ENCODE data around the gene NPAS2.
A peak's percentile ranks its signal among the peaks of the same experiment; 100 is the strongest.

Gene NPAS2

DNA sequence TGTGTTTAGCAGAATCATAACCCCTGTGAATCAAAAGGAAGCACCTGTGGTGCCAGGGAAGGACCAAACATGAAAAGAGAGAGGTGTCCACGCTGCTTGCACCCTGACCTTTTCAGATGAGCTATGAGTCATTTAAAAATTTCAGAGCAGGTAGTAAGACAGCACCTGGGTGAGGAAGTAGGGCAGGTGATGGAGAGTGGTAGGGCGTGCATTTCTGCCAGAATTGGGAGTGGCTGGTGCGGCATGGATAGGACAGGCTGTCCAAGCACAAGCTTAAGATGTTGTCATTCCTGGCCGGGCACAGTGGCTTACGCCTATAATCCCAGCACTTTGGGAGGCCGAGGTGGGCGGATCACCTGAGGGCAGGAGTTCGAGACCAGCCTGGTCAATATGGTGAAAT, 36.8 kb downstream of the NPAS2 start:
- no peak for DNase-seq

DNA sequence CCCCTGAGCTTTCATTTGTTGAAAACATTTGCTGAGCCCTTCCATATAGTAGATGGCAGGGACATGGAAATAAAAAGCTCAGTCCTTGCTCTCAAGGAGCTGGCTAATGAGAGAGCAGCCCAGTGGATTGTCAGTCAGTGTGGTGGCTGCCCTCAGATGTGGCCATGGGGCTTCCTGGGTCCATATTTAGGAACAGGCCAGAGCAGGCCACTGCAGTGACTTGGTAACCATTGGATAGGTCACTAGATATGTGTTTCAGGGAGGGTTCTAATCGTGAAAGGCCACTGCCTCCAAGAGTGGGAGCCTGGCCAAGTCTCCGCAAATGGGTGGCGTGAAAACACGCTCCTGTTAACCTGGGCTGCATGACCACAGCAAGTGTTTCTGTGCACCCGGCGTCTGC, 37.4 kb downstream of the NPAS2 start:
- no peak for DNase-seq

DNA sequence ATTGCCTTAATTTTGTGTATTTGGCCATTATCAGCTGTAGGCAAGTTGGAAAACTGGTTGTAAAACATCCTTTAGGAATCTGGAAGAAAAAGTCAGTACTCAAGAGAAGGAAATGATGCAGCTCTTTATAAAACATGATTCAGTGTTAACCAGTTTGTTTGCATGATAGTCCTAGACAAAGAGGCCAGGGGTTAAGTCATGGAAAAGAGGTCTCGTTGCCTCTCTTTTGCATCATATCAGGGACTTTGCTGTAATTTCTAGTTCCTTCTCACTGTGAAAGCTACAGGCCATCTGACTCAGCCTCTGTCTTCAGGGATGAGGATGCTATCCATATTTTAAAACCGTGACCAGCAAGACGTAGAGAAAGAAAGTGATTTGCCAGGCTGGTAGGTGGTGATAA, 38.0 kb downstream of the NPAS2 start:
- no peak for DNase-seq

DNA sequence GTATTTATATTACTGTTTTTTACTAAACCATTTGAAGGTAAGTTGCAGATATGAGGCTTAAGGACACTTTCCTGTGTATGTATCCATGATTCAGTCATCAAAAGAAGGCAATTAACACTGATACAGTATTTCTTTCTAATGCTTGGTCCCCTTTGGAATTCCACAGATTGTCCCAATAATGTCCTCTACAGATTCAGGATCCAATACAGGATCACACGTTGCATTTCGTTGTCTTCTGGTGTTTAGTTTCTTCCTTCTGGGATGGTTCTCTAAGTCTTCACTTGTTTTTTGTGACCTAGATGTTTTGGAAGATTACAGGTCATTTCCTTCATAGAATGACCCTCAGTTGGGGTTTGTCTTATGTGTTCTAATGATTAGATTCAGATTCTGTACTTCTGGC, 40.0 kb downstream of the NPAS2 start:
- DNase-seq = no peak

DNA sequence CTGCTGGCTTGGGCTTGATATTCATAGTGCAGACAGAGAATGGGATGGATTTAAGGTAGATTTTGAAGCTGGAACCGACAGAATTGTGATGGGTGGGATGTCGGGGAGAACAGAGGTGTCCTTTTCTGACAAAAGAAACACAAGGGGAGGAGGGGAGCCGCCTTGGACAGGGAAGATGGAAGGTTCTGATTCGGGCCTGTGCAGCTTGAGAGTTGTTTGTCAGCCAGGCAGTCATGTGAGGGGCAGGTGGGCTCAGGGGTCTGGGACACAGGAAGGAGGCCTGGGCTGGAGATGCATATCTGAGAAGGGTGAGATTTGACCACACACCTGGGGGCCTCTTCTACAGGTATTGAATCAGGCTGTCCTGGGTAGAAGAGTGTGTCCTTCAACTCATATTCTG, 41.4 kb downstream of the NPAS2 start:
- DNase-seq = no peak

DNA sequence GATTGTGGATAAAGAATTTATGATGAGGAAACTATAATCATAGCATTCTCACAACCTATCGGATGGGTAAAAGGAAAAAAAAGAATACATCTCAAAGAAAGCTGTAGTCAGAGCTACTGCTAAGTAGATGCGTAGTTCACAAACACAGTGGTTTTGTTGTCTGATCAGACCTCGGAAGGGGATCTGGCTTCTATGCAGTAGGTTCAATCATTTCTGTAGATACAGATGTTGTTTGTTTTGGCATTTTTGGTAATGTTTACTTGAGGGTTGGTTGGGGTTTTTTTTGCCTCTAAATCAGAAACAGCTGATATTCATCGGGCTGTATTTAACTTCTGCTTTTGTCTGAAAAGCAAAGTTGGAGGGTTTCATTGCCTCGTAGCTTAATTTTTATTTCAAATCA, 42.1 kb downstream of the NPAS2 start:
- DNase-seq = no peak

DNA sequence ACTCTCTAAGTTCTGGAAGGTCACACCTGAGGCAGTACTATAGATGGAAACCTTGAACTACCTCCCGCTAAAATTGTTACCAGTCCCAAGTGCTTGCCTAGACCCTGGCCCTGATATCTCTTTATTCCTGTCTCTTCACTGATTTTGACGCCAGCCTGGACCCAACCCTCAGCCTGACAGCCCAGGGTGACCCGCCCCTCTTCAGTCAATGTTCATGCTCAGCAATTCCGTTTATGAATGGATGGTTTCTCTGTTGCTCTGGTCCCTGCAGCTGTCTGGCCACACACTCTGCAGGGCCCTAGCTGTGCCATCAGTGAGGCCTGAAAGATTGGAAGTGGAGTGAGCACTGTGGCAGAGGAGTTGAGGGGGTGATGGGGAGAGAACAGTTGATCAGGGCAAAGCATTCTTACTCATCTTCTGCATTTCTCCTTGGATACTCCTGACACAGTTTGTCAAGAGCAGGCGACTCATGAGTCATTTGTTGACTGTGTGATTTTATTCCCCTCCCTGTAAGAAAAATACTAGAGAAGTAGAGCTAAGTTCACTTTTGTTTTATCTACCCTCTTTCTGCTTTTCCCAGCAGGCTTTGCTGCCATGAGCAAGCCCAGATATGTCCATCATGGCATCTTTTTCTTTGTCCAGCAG, 46.0 kb downstream of the NPAS2 start:
- DNase-seq = no peak

DNA sequence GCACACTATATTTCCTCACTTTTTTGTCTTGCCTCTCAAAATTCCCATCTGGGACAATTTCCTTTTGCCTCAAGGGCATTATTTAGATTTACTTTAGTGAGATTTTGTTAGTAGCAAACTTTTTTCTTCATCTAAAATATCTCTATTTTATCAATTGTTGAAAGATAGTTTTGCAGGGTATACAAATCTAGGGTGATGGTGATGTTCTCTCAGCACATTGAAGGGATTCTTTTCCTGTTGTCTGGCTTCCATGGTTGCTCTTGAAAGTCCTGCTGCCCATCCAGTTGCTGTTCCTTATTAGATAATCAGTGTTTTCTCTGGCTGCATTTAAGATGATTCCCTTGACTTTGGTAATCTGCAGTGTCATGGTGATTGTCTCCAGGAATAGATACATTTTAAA, 48.1 kb downstream of the NPAS2 start:
- no peak for DNase-seq

DNA sequence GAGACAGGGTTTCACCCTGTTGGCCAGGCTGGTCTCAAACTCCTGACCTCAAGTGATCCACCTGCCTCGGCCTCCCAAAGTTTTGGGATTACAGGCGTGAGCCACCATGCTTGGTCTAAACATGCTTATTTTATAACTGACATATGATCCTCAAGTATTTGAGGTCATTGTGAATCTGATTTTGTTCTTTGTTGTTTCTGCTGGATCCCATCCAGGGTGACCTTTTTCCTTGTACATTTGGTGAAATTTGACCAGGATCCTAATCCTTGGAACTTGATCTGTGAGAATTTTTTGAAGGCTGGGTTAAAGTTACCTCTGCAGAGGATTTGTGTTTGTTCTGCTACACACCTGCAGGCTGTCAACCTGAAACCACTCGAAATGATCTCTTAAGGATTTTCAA, 49.2 kb downstream of the NPAS2 start:
- DNase-seq = no peak

DNA sequence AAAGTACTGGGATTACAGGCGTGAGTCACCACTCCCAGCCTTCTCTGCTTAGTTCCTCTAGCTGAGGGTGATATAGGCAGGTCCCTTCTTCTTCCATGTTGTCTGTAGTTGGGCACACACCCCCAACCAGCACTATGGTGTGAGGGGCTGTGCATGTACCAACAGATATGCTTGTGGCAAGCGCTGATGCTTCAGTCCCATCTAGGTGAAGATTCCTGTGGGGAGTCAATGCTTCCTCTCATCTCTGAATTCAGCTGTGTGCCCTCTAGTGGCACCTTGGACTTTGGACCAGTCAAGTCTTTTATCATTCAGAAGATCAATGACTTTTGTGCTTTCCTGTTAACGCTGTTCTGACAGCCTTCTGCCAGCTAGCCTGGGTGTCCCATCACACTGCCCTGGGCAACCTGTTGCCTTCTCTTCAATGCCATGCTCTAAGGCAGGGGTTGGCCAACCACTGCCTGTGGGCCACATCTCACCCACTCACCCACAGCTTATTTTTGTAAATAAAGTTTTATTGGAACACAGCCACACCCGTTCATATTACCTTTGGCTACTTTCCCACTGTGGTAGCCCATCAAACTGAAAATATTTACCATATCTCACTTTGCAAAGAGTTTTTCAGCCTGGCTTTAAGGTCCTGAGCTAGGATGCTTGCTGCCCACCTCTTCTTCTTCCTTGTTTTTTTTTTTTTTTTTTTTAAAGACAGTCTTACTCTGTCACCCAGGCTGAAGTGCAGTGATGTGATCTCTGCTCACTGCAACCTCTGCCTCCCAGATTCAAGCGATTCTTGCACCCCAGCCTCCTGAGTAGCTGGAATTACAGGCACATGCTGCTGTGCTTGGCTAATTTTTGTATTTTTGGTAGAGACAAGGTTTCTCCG, 51.0 kb downstream of the NPAS2 start:
- DNase-seq = no peak

DNA sequence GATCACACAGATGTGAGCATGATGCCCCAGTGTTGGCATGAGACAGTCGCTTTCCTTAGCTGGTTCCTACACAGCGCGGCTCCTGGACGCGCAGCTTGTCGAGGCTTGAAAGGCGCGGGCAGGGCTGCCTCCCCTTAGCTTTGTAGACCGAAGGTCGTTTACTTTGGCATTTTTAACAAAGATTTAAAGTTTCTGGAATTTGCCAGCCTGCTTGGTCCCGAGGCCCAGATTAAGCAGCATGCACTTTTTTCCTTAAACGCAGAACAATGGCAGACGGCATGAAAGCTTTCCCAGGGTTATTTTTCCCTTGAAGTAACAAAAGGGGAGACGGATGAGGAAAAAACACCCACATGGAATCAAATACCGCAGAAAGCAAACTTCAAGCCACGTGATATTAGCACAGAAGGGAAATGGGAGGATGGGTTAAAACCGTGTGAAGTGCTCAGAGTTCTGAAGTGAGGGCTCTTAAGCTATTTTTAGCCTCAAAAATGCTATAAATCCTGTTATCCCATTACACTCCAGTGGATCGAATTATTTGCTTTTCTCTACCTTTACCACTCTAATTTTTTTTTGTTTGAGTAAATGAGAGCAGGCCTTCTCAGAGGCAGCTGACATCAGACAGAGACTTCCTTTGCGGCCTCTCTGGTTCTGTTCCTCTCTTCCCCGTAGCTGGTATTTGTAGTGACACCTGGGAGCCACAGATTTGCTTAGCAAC, 55.7 kb downstream of the NPAS2 start:
- peak; percentile 6 for DNase-seq

DNA sequence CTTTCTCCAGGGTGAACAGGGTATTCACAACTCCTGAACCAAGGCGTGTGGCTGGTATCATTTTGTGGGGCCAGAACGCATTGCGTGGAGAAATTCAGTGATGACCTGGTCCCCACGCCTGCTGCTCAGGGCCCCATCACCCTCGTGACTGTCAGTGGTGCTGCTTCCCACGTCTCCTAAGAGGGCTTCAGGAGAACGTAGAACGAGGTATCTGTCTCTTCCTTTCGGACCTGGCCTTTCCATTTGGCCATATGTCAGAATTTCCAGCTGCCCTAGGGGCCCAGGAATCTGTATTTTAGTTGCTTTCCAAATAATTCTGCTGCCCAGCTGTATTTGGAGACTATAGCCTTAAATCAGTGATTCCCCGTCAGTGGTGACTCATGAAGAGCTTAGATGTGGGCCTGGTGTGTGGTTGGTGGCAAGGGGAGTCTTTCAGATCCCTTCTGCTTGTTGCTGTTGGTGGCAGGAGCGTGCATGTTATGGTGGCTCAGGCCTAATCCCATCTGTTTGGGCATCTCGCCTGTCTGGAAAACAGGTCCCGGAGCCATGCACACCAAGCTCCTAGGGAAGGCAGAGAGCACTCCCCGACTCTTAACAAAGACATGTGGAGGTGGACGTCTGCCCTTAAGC, 56.4 kb downstream of the NPAS2 start:
- no peak for DNase-seq

DNA sequence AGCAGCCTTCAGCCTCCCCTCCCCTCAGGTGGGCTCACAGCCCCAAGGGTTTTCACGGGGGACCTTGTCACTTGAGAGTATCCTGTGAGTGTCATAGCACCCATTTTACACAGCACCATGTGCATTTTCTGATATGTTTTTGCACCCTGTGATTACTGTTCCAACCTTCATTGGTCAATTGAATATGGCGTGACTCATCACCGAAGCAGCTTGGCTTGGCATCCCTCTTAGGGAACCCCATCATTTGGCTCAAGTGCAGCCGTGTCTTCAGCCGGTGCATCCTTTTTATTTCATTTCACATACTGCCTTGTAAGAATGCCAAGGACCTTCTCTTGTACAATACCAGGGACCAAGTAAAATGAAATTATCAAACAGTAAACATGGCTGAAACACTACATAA, 57.6 kb downstream of the NPAS2 start:
- DNase-seq = no peak

DNA sequence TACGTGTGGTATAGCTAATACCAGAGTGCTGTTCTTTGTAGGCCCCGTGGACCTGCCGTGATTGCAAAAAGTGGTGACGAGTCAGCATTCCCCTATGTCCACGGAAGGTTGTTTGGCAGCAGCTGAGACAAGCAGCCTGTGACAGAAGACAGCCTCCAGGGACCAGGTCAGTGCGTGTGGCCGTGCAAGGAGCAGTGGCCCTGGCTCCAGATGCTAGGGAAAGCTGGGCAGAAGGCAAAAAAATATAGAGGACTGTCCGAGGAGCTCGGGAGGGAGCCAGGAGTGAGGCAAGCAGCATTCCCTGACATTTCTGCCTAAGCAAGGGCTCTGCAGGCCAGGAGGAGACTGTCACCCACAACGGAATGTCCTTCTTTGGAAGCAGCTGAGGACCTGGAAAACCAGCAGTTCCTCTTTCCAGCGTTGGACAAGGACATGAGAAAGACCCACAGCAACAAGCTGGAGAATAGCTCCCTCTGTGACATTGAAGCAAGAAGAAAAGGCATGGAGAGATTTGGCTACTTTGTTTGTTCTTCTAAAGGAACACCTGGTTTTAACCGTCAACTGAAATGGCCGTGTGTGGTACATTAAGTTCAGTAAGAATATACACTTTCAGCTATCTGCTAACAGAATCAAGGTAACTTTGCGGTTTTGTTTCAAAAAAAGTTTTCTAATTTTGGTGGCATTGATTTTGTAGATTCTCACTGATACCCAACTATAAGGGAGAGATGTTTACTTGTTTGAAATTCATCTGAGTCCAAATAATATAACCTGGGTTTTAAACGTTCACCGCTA, 58.3 kb downstream of the NPAS2 start:
- no peak for DNase-seq

DNA sequence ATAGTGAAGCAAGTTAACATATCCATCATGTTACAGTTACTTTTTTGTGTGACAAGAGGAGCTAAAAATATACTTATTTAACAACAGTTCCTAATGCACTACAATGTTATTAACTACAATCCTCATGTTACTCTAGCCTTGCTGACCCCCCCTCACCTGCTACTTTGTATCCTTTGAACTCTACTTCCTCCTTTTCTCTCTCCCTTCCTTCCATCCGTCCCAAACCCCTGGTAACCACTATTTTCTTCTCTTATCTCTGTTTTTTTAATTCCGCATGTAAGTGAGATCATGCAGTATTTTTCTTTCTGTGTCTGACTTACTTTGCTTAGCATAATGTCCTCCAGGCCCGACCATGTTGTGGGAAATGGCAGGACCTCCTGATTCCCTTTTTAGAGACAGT, 59.4 kb downstream of the NPAS2 start:
- DNase-seq = no peak

DNA sequence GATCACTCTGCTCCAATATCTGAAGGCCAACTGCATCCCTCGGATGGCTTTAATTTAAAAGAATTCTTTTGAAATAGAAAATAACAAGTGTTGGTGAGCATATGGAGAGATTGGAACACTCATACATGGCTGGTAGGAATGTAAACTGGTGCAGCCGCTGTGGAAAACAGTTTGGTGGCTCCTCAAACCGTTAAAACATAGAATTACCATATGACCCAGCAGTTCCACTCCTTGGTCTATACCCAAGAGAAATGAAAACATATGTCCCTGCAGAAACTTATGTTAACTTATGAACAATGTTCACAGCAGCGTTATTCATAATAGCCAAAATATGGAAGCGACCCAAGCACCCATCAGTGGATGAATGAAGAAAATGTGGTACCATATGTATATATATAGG, 60.1 kb downstream of the NPAS2 start:
- no peak for DNase-seq

DNA sequence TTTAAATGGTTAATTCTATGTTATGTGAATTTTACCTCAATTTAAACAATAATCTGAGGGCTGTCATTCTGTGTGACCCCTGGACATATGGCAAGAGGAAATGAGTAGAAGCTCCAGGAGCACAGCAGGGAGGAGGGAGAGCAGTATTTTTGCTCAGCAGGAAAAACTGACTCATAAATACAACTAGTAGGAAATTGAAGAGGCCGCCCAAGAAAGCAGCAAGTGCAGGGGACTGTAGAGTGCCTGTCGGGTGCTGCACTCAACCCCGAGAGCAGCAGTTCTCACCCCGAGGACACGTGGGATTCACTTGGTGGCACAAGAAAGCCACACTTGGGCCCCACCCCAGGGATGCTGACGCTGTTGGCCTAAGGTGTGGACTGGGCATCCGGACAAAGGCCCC, 60.8 kb downstream of the NPAS2 start:
- DNase-seq = no peak

DNA sequence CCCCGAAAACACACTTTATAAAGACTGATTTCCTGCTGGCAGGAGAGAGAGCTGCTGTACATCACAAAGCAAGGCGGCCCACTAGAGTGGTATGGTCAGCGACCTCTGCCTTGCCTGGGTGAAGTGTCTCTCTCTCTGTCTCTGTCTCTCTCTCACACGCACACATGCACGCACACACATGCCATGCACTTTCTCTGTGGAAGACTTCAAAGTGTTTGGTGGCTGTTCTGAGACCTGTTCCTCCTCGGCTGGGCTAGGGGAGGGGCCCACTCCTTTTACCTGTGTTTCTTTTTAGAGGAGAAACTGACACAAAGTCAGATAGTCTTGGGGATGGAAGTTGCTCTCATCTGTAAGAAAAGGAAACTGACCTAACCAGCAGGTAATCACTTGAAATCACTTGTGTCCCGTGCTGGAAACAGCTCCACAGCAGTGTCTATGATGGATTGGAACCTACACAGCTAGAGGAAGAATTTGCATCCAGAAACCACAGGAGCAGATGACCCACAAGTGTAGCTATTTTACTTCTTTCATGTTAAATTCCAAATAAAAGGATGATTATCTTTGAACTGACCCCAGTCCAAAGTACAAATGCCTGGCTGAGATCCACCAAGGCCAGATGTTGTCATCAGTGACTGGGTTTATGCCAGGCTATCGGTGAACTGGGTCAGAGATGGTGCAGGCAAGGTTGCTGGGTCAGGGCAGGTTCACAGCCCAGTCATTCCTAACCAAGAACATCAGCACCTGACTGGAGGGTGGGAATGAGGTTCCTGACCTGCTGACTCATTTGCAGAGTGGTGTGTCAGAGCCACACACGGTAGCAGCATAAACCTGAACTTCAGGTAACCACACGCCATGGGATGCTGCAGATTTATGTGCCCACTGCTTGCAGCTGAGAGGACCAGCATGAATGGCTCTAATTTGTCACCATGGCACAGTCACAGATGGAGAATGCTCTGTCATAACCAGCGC, 63.0 kb downstream of the NPAS2 start:
- no peak for DNase-seq

DNA sequence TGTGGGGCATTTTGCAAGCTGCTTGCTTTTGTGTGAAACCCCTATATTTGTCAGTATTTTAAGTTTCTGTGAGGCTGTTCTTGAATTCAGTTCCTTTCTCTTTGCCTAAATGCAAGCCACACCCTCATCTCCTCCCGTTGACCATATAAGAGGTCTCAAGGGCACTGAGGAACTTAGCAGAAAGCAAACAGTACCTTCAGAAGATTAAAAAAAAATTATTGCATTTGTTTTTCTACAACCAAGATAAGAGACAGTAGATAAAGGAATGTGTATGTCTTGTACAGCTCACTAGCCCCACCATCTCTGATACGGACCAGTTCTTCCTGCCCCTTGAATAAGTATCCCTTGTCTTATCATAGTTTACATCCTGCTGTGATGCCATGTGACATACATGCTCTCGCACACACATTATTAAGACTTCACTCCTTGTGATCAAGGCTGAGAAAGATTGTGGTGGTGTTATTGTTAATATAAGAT, 64.2 kb downstream of the NPAS2 start:
- no peak for DNase-seq

DNA sequence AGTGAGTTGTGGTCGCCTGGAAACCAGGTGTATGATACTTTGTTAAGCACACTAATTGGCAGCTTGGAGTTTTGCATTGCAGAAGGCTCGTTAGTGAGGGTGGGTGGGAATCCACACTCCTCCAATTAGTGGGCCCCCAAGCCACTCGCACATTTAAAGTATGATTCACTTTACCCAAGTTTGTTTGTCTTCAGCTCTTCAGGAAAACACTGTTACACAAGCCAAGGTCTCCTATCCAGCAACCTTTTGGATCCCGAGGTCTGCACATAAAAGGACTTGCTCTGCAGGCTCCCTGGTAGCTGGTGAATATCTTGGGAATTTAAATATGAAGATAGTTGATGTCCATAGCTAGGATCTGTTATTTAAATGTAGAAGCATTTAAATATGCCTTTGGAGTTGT, 66.1 kb downstream of the NPAS2 start:
- no peak for DNase-seq

DNA sequence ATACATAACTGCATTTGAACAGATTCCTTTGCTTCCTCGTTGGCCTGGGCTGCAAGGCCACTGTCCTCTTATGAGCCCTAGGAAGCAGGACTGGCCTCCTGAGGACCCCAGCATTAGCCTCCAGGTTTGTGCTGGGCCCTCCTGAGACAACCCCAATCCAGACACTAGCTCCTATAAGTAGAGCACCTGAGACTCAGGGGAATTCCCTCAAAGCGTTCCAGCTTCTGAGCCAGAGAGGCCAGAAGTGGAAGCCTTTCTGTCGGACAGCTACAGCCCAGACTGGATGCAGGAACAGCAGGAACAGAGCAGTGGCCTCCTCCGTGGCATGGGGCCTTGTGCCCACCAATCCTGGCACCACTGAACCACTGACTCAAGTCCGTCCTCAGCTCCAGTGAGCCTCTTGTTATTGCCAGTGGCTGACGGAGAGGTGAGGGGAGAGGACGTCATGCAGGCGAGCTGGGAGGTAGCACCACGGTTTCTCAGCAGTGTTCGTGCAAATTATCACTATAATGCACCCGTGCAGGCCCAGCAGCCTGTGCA, 67.2 kb downstream of the NPAS2 start:
- DNase-seq = no peak

Measured in NCI-H2107 (cell line).